H1 (cell line): ENCODE measurements around the gene LPP. TPM values are rescaled to one million over a fixed set of nuclear protein-coding genes. Genes with fewer than 3 reads are reported as not detected.

Source experiments
- ATF3 ChIP-seq: IDR thresholded peaks from 2 replicates; pipeline ENCODE4 v1.6.1; 2011; ENCODE audit warnings: low read depth, mild to moderate bottlenecking, low read length; ENCODE audit not compliant: insufficient read depth
- CTBP2 ChIP-seq: IDR thresholded peaks from 2 replicates; pipeline ENCODE4 v1.7.0; 2011; ENCODE audit warnings: borderline replicate concordance, mild to moderate bottlenecking, moderate library complexity, mixed read lengths, low read length; ENCODE audit not compliant: insufficient read depth, insufficient read length
- EZH2 ChIP-seq: fragments of 200-600 bp; sonication (generic); IDR thresholded peaks from 2 replicates; pipeline ENCODE4 v1.7.1; 2012; ENCODE audit warnings: low read depth, mild to moderate bottlenecking, moderate library complexity, low read length, inconsistent platforms; ENCODE audit not compliant: severe bottlenecking
- KDM1A ChIP-seq: fragments of 200-600, 300-600 bp; sonication (generic); IDR thresholded peaks from 2 replicates; pipeline ENCODE4 v1.7.1; 2016; ENCODE audit warnings: mild to moderate bottlenecking, low read length, borderline replicate concordance
- polyA plus RNA-seq, 7 experiments: library from polyadenylated mRNA; depleted of rRNA in 3 of 7; stranded (reverse) in 5 of 7; unstranded in 2 of 7; fragments of >200 nt in 5 of 7; fragments of 200-250 nt in 2 of 7; gene quantifications; 1 replicate in 5 of 7; 2 replicates in 1 of 7; 4 replicates in 1 of 7; pipeline versions ENCODE4 v1.2.1 to v1.2.3, GENCODE V29; 2011 to 2013; ENCODE audit warnings: missing spikeins in 2 of 7, mixed read lengths in 2 of 7
- total RNA-seq: library from RNA; stranded (reverse); fragmentation: NEBNext Ultra II Directional; extraction: Animal tissue kit (Norgen Biotek cat#: 25700); gene quantifications from 2 replicates; pipeline ENCODE4 v1.2.1, GENCODE V29; 2021

The LPP gene
- total and polyA plus RNA-seq, 2 of the 8 experiments (the other 6 are each of a cell fraction or from before 2014, with no cell fraction given) = 10.0 to 53.3 TPM

- TF ChIP-seq ATF3 (no peak), CTBP2 (no peak), EZH2 (no peak), KDM1A (no peak)
Observed at GRCh38 chr3:188901671-188902287, 747.8 kb downstream of the LPP start (continued).
